Hepatocyte (in vitro differentiated cells): ENCODE results near the gene PLBD1.

Source experiments
- CTCF ChIP-seq: fragments of 200-600 bp; sonication (generic); IDR thresholded peaks from 2 replicates; pipeline ENCODE4 v1.5.1; 2016; ENCODE audit warnings: antibody characterized with exemption, mild to moderate bottlenecking; ENCODE audit not compliant: poor library complexity
- EZH2 ChIP-seq: fragments of 200-600 bp; sonication (generic); IDR thresholded peaks from 2 replicates; pipeline ENCODE4 v1.6.1; 2016; ENCODE audit warnings: antibody characterized with exemption, mild to moderate bottlenecking, borderline replicate concordance
- EZH2phosphoT487 ChIP-seq: fragments of 200-600 bp; sonication (generic); IDR thresholded peaks from one replicate; pipeline ENCODE4 v1.6.1; 2018; ENCODE audit warnings: antibody characterized with exemption, mild to moderate bottlenecking, low read depth, moderate library complexity; ENCODE audit not compliant: unreplicated experiment, severe bottlenecking

GRCh38 chr12:14561677-14562238 lies 5.9 kb downstream of the PLBD1 start:
- TF ChIP-seq CTCF (no peak), EZH2 (no peak), EZH2phosphoT487 (no peak)
